Measurements from ENCODE around the gene VAT1L. TPM values are rescaled to one million over a fixed set of nuclear protein-coding genes. Genes with fewer than 3 reads are reported as not detected.

The VAT1L gene
- total RNA-seq, 1 experiment from 2014 or later: 33.8 TPM

- Histone ChIP-seq H2AK5ac (ENCODE audit: insufficient read length, low read length) (no peak overlapping the region), H3K4me2 (ENCODE audit: insufficient read depth, insufficient read length, low read length) (no peak overlapping the region), H2BK120ac (ENCODE audit: low read depth, low read length, poor library complexity, severe bottlenecking) (no peak overlapping the region), H3K27me3 (ENCODE audit: insufficient read depth, low read length) (no peaks in the 10 kb centered on the region), H3T11ph (ENCODE audit: low read length) (no peak overlapping the region), H2BK5ac (ENCODE audit: insufficient read length, low read length) (no peak overlapping the region), H3K27ac (ENCODE audit: insufficient read length, low read depth, low read length) (no peak overlapping the region), H4K8ac (replicated peaks; ENCODE audit: insufficient read length, low read depth, low read length) (no peak overlapping the region), H2BK20ac (ENCODE audit: low read depth, low read length, poor library complexity, severe bottlenecking) (no peak overlapping the region), H3K4me1 (ENCODE audit: insufficient read depth, low read length) (no peaks in the 10 kb centered on the region), H3K14ac (ENCODE audit: insufficient read depth, low read length) (no peak overlapping the region), H4K91ac (ENCODE audit: insufficient read length, low read depth, low read length) (no peak overlapping the region), H3K56ac (ENCODE audit: insufficient read length, low read depth, low read length) (no peak overlapping the region), H2BK12ac (ENCODE audit: insufficient read length, low read depth, low read length) (no peak overlapping the region), H3K9ac (ENCODE audit: extremely low read depth, insufficient read length, low read length) (no peak overlapping the region), H3K79me2 (ENCODE audit: insufficient read depth, low read length) (no peaks in the 10 kb centered on the region), H3K4ac (ENCODE audit: low read depth, low read length) (no peak overlapping the region), H4K5ac (ENCODE audit: insufficient read length, low read depth, low read length) (no peak overlapping the region), H4K20me1 (ENCODE audit: control insufficient read depth, insufficient read depth, insufficient read length) (no peaks in the 10 kb centered on the region), H3K9me3 (ENCODE audit: control insufficient read depth, low read depth, low read length) (peaks cover 9% of the 10 kb centered on the region), H3K23me2 (ENCODE audit: insufficient read length, low read depth, low read length, poor library complexity, severe bottlenecking) (no peaks in the 10 kb centered on the region), H3K18ac (ENCODE audit: insufficient read length, low read depth, low read length) (no peak overlapping the region), H3K23ac (ENCODE audit: insufficient read length, low read depth, low read length) (no peak overlapping the region), H2BK15ac (ENCODE audit: low read depth, low read length) (no peak overlapping the region), H2AFZ (ENCODE audit: low read length) (no peak overlapping the region), H3K79me1 (ENCODE audit: insufficient read depth, low read depth, low read length, poor library complexity, severe bottlenecking) (no peaks in the 10 kb centered on the region)
- no peak overlapping the region for H3K4me3 Mint-ChIP-seq
- H3K27ac Mint-ChIP-seq: no peak overlapping the region; a peak in 1 of 7 replicates
- no peaks in the 10 kb centered on the region for H3K27me3 Mint-ChIP-seq (ENCODE audit: low read depth)
- H3K4me1 Mint-ChIP-seq: peaks cover 0 to 6% of the 10 kb centered on the region in 2 experiments; a peak in 1 of 4 replicates
- WGBS (ENCODE audit: extremely low coverage, insufficient read length, low lambda C conversion rate): no CpG with 5 or more reads among the region's 10 CpGs
- H3K9me3 Mint-ChIP-seq: peaks cover 20 to 30% of the 10 kb centered on the region in 2 experiments
- H3K36me3 Mint-ChIP-seq (ENCODE audit: insufficient read depth in 1 of 3, low read depth in 3 of 3): peaks cover 38 to 40% (median 38%) of the 10 kb centered on the region in 3 experiments
- DNase-seq: no peak
- no peak for TF ChIP-seq CTCF (conservative IDR thresholded peaks at IDR 0.05)
Measured at GRCh38 chr16:77805398-77805797, 17.0 kb downstream of the VAT1L start.

All from H9 (cell line).